Immature natural killer cell (primary cell): ENCODE results near the gene MYL3. TPM values are rescaled to one million over a fixed set of nuclear protein-coding genes. Genes with fewer than 3 reads are reported as not detected.
"Not testable (repeated sequence)": the region's sequence is repeated elsewhere in the genome, so short reads cannot be mapped to it uniquely, and the experiment has no call there.

Experiments
- DNase-seq, 3 donors: peaks; one replicate each; pipeline ENCODE4 v3.0.0; 2022; ENCODE audit warnings: mixed read lengths in 1 of 3
- H3K27ac Mint-ChIP-seq, 6 donors: one replicate each; pipeline ENCODE4 v1.8.0; 2020; ENCODE audit warnings: mixed read lengths in 6 of 6, mild to moderate bottlenecking in 5 of 6, inconsistent platforms in 4 of 6, moderate library complexity in 3 of 6
- H3K27me3 Mint-ChIP-seq, 3 donors: one replicate each; pipeline ENCODE4 v1.8.0; 2020 to 2021; ENCODE audit warnings: low read depth in 3 of 3, mild to moderate bottlenecking in 3 of 3, mixed read lengths in 3 of 3, moderate library complexity in 3 of 3, inconsistent platforms in 1 of 3
- H3K36me3 Mint-ChIP-seq, 3 donors: one replicate each; pipeline ENCODE4 v1.8.0; 2020; ENCODE audit warnings: mixed read lengths in 3 of 3, inconsistent platforms in 2 of 3, mild to moderate bottlenecking in 2 of 3
- H3K4me1 Mint-ChIP-seq, 2 donors: one replicate each; pipeline ENCODE4 v1.8.0; 2020; ENCODE audit warnings: inconsistent platforms in 2 of 2, mild to moderate bottlenecking in 2 of 2, mixed read lengths in 2 of 2, moderate library complexity in 1 of 2
- H3K4me3 Mint-ChIP-seq, 5 donors: one replicate each; pipeline ENCODE4 v1.8.0; 2020; ENCODE audit warnings: mild to moderate bottlenecking in 5 of 5, mixed read lengths in 5 of 5, inconsistent platforms in 3 of 5, moderate library complexity in 3 of 5
- H3K9me3 Mint-ChIP-seq, 6 donors: one replicate each; pipeline ENCODE4 v1.8.0; 2020; ENCODE audit warnings: mild to moderate bottlenecking in 6 of 6, mixed read lengths in 6 of 6, inconsistent platforms in 4 of 6, moderate library complexity in 3 of 6
- polyA plus RNA-seq, 3 donors: library from polyadenylated mRNA; unstranded; fragments of 300-500 nt; fragmentation: Illumina TruSeq; gene quantifications; one replicate each; pipeline ENCODE4 v1.2.3, GENCODE V29; 2021

MYL3 gene
- polyA plus RNA-seq, 3 donors from 2014 or later = not detected

DNA sequence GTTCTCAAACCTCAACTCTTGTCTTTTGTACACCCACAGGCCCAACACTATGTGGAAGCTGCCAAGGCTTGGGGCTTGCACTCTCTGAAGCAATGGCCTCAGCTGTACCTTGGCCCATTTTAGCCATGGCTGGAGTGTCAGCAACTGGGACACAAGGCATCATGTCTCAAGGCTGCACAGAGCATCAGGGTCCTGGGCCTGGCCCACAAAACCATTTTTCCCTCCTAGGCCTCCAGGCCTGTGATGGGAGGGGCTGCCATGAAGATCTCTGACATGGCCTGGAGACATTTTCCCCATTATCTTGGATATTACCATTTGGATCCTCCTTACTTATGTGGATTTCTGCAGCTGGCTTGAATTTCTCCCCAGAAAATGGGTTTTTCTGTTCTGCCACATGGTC lies 39.9 kb downstream of the MYL3 start:
- Mint-ChIP-seq H3K4me1 (peaks cover 5 to 13% of the 10 kb centered on the region in 2 donors), H3K9me3 (peaks cover 0 to 11% (median 4%) of the 10 kb centered on the region in 6 donors)
- not testable (repeated sequence) for DNase-seq, H3K27ac Mint-ChIP-seq, H3K36me3 Mint-ChIP-seq, H3K27me3 Mint-ChIP-seq, H3K4me3 Mint-ChIP-seq

DNA sequence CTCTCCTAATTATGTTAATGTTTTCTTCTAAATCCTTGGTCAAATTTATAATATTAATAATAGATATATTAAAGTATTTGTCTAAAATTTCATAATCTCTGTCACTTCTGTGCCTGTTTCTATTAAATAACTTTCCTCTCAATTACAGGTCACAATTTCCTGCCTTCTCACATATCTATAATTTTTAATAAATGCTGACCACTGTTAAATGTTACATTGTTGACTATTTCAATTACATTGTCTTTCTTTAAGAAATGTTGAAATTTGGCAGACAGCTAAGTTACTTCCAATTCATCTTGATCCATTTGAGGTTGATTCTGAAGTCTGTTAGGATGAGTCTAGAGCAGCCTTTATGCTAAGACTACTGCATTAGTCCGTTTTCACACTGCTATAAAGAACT lies 41.7 kb downstream of the MYL3 start:
- H3K4me1 Mint-ChIP-seq = no peaks in the 10 kb centered on the region
- H3K36me3 Mint-ChIP-seq = peaks cover 6 to 9% (median 8%) of the 10 kb centered on the region in 3 donors
- no peak for DNase-seq
- H3K27ac Mint-ChIP-seq = no peak overlapping the region
- H3K4me3 Mint-ChIP-seq = no peak overlapping the region
- H3K27me3 Mint-ChIP-seq = peaks cover 0 to 4% (median 4%) of the 10 kb centered on the region in 3 donors
- H3K9me3 Mint-ChIP-seq = peaks cover 0 to 11% (median 4%) of the 10 kb centered on the region in 6 donors

DNA sequence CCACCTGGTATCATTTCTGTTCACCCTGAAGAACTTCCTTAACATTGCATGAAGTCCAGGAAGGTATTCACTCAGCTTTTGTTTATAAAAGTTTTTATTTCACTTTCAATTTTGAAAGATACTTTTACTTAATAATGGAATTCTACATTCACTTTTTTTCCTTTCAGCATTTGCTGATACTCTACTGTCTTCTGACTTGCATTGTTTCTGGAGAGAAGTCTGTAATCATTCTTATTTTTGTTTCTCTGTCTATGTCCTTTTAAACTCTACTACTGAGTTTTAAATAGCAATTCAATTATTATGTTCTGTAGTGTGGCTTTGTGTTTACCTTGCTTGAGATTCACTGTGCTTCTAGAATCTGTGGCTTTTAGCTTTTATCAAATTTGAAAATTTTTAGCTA lies 42.4 kb downstream of the MYL3 start:
- H3K36me3 Mint-ChIP-seq = peaks cover 6 to 9% (median 8%) of the 10 kb centered on the region in 3 donors
- H3K9me3 Mint-ChIP-seq = peaks cover 0 to 11% (median 4%) of the 10 kb centered on the region in 6 donors
- no peak overlapping the region for H3K4me3 Mint-ChIP-seq
- DNase-seq = no peak
- H3K27ac Mint-ChIP-seq = no peak overlapping the region
- H3K27me3 Mint-ChIP-seq = peaks cover 0 to 4% (median 2%) of the 10 kb centered on the region in 3 donors
- H3K4me1 Mint-ChIP-seq = no peaks in the 10 kb centered on the region

DNA sequence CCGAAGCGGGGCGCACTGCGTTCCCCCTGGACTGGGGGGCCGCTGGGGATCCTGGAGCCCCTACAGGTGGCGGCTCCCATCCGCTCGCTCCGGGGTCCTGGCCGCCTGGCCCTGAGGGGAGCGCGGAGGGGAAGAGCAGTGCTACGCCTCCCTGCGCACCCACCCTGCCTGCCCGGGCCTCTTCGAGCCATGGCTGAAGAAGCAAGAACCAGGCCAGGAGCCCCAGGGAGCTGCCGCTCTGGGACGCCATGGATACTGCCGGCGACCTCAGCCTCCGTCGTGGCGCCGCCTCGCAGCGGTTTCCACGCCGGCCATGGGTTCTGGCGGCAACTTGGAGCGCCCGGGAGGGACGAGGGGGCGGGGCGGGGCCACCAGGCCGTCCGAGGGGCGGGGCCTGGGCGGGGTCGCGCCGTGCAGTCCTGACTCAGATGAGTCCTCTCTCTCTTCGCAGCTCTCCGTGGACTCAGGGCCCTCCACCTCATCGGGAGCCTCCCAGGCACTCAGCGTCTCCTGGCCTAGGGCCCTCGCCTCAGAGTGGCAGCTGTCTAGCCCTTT lies 50.9 kb downstream of the MYL3 start:
- Mint-ChIP-seq H3K9me3 (no peaks in the 10 kb centered on the region), H3K4me1 (peaks cover 19 to 26% of the 10 kb centered on the region in 2 donors), H3K4me3 (peak overlapping the region; percentile 78 to 89 (median 86)), H3K36me3 (peaks cover 0 to 4% (median 0%) of the 10 kb centered on the region in 3 donors), H3K27ac (peak overlapping the region in 2 of 6 donors; percentile 7 to 36), H3K27me3 (peaks cover 0 to 2% (median under 1%) of the 10 kb centered on the region in 3 donors)
- DNase-seq = peak; percentile 56 to 63 (median 57)

DNA sequence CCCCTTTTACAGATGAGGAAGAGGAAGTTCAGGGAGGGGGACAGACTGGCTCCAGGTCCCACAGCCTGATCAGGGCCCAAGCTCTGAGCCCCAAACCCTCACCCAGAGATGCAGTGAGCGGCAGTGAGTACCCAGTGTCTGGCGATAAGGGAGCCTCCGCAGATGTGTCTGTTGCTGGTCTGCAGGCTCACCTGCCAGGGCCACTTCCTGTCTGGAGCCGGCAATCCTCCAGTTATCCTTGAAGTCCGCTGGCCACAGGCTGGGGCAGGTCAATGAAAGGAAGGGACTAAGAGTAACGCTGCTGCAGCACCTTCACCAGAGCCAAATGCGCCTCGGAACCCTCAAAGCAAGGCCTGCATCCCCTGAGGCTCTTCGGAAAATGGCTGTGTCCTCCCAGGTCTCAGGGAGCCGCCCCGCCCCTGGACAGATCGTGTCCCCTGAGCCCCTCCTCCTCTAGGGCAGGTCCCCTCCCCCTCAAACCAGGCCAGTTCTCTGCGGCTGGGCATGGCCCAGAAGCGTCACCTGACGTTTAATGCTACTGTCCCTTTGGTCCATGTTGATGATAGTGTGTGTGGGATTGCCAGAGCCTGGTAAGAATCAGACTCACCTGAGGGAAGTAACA lies 51.5 kb downstream of the MYL3 start:
- Mint-ChIP-seq H3K27ac (peak overlapping the region in 1 of 6 donors; percentile 67), H3K4me1 (peaks cover 19 to 26% of the 10 kb centered on the region in 2 donors), H3K36me3 (peaks cover 0 to 4% (median 0%) of the 10 kb centered on the region in 3 donors), H3K4me3 (peak overlapping the region; percentile 40 to 66 (median 44)), H3K9me3 (no peaks in the 10 kb centered on the region), H3K27me3 (peaks cover 0 to 4% (median 0%) of the 10 kb centered on the region in 3 donors)
- DNase-seq = no peak

DNA sequence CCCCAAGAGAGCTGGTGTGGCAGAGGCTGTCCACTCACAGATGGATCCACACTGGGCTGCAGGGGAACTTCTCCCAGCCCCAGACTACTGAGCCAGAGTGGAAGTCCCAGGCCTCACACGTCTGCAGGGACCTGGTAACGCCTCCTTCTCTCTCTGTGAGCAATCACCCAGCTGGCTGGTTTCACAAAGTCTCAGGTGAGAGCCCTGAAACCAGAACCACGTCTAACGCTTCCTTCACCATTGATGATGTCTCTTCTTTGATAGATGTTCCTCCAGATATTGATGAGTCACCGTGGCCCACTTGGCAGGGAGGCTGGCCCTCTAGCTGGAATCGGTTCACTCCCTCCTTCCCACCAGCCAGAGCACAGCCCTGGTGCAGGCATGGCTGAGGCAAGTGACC lies 54.5 kb downstream of the MYL3 start:
- Mint-ChIP-seq H3K4me1 (peaks cover 19 to 26% of the 10 kb centered on the region in 2 donors), H3K27ac (peak overlapping the region in 2 of 6 donors; percentile 25 to 40)
- H3K4me3 Mint-ChIP-seq, H3K36me3 Mint-ChIP-seq, H3K9me3 Mint-ChIP-seq, DNase-seq, H3K27me3 Mint-ChIP-seq: not testable (repeated sequence)

Other genes with a start within 250 kb of the MYL3 start
- not detected for gene ALS2CL, start 169.8 kb downstream of the MYL3 start, polyA plus RNA-seq
- gene TMIE, start 162.1 kb downstream of the MYL3 start, polyA plus RNA-seq = not detected
- gene PRSS50, start 145.6 kb downstream of the MYL3 start, polyA plus RNA-seq = not detected
- not detected for gene PTH1R, start 14.3 kb upstream of the MYL3 start, polyA plus RNA-seq
- 100 to 1,000 TPM; 114 to 174 (median 129) TPM for gene CCDC12, start 113.3 kb upstream of the MYL3 start, polyA plus RNA-seq
- 10 to 100 TPM in 1 of 3 donors, 1 to 10 TPM in 2; 7.9 to 28.4 (median 9.9) TPM for gene NBEAL2, start 116.2 kb upstream of the MYL3 start, polyA plus RNA-seq